Measurements from ENCODE around the gene RERE.

GRCh38 chr1:8607906-8608305 is 209.5 kb downstream of the RERE start:
- TF ChIP-seq CTCF (IDR thresholded peaks at IDR 0.05; ENCODE audit: insufficient read depth, low read length, poor library complexity, severe bottlenecking) (no peak), EZH2phosphoT487 (conservative IDR thresholded peaks at IDR 0.05; ENCODE audit: low read length) (no peak)

Data from SU-DHL-6 (cell line).